GM19467 (cell line): ENCODE data around the gene KLHL17.
"Not testable (repeated sequence)": the region's sequence is repeated elsewhere in the genome, so short reads cannot be mapped to it uniquely, and the experiment has no call there.

Experiments used
- ATAC-seq: cut with Tn5 transposase; IDR thresholded peaks from one replicate; pipeline ENCODE4 v1.9.1; 2021; ENCODE audit warnings: mild to moderate bottlenecking, moderate library complexity; ENCODE audit not compliant: unreplicated experiment

KLHL17 gene

GRCh38 chr1:998995-999724 is 38.8 kb downstream of the KLHL17 start:
- no peak for ATAC-seq

GRCh38 chr1:999725-1000356 is 39.5 kb downstream of the KLHL17 start, which contains the start of gene HES4:
TSS of gene HES4 (minus strand) at chr1:1000097. CDS start at chr1:999973, 124 bp downstream.
- ATAC-seq, result no peak

GRCh38 chr1:1000357-1001056 is 40.1 kb downstream of the KLHL17 start:
- ATAC-seq, result no peak

GRCh38 chr1:1001057-1001783 is 40.8 kb downstream of the KLHL17 start:
- no peak for ATAC-seq

GRCh38 chr1:1003618-1004419 is 43.4 kb downstream of the KLHL17 start:
- ATAC-seq, result no peak

GRCh38 chr1:1004420-1004779 is 44.0 kb downstream of the KLHL17 start:
- no peak for ATAC-seq

GRCh38 chr1:1004780-1005697 is 44.7 kb downstream of the KLHL17 start:
- ATAC-seq, result no peak

GRCh38 chr1:1005774-1006304 is 45.5 kb downstream of the KLHL17 start:
- no peak for ATAC-seq

- no peak for ATAC-seq
Measured at GRCh38 chr1:1006305-1007159, 46.1 kb downstream of the KLHL17 start.

GRCh38 chr1:1010131-1010530 is 49.7 kb downstream of the KLHL17 start:
- not testable (repeated sequence) for ATAC-seq

- no peak for ATAC-seq
Measured at GRCh38 chr1:1011396-1011949, 51.1 kb downstream of the KLHL17 start.

- ATAC-seq, result not testable (repeated sequence)
Measured at GRCh38 chr1:1012736-1013104, 52.3 kb downstream of the KLHL17 start.

GRCh38 chr1:1013105-1013921 is 52.9 kb downstream of the KLHL17 start, which contains the start of gene ISG15:
TSS of gene ISG15 (plus strand) at chr1:1013497. CDS start at chr1:1013574, 77 bp downstream.
- peak; percentile 73 for ATAC-seq

GRCh38 chr1:1013922-1014648 is 53.7 kb downstream of the KLHL17 start:
- no peak for ATAC-seq

GRCh38 chr1:1014799-1015681 is 54.7 kb downstream of the KLHL17 start:
- no peak for ATAC-seq
